GM21619 (cell line): Measurements from ENCODE around the gene ACAP1.
"Not testable (repeated sequence)": the region's sequence is repeated elsewhere in the genome, so short reads cannot be mapped to it uniquely, and the experiment has no call there.

Experiments used
- ATAC-seq: cut with Tn5 transposase; IDR thresholded peaks from one replicate; pipeline ENCODE4 v1.9.1; 2021; ENCODE audit not compliant: unreplicated experiment

The ACAP1 gene

DNA sequence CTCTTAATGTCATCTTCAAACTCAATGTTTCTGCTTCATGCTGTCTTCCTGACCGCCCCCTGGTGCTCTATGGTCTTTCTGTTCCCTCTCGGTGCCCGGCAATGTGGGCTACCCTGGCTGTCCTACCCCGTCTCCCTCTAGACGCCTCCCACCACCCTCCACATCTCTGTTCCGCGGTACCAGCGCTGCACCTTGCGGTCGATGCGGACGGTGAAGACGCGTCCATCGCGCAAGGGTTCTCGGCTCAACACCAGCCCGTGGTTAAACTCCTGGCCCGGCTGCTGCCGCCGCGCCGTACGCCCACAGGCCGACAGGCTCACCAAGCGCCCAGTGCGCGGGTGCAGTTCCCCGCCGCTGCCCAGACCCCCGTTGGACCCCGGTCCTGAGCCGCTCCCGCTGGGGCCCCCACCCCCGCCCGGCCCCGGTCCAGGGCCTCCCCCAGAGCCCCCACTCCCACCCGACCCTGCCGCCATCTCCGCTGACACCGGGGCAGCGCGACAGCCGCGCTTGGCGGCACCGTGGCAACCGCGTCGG lies 7.4 kb upstream of the ACAP1 start, which contains the start of gene NEURL4:
Gene NEURL4, minus strand, starts transcription at position 496 of the 534 bp plus-strand sequence. Its CDS starts 23 bp downstream, at position 473.
- peak; percentile 17 for ATAC-seq

DNA sequence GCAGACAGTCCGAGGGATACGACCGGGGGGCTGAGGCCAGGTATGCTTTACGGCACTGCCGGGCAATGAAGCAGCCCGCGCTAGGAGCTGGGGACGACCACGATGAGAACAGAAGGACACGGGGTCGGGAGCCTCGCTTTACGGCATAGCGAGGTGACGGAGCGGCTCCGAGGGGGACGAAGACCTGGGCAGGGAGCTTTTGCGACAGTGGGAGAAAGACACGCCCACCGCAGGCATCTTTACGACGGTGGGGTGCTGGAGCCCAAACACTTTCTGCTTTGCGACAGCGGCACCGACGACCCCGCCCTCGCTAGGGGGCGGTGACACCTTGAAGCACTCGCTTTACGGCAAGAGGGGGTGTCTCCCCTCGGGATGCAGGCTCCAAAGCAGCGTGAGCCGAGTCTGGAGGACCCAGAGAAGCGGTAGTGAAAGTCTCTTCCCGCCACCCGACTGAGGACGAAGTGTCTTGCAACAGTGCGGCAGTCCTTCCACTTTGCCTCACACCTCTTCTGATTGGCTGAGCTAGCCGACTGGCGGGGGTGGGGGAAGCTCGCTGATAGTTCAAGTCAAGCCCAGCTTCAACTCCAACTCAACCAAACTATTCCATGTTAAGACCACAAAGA lies 6.8 kb upstream of the ACAP1 start:
- ATAC-seq = peak; percentile 41

DNA sequence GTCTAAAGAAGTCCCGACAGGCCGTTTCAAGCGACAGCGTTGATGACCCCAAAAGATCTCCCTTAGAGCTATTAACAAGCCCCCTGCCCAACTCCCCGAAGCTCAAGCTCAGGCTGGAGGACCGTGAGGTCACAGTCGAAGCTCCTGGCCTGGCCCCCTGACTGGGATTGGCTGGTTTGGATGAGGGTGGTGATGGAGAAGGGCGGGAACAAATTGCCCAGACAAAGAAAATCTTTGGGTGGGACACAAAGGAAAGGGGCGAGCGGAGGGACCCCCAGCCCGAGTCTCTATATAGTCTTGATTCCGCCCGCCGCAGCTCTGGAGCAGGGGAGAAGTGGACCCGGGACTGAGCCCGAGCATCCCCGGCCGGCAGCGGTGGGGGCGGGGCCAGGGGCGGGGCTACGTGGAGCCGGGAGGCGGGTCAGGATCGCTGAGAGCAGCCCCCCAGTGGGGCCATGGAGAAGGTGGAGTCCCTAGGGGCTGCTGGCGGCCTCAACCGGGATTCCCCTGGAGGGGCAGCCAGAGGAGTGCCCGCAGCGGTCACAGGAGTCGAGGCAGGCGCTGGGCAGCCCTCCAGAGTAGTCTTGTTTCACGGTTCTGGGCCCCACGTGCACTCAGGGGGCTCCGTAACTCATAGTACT lies 6.2 kb upstream of the ACAP1 start:
- peak; percentile 38 for ATAC-seq

DNA sequence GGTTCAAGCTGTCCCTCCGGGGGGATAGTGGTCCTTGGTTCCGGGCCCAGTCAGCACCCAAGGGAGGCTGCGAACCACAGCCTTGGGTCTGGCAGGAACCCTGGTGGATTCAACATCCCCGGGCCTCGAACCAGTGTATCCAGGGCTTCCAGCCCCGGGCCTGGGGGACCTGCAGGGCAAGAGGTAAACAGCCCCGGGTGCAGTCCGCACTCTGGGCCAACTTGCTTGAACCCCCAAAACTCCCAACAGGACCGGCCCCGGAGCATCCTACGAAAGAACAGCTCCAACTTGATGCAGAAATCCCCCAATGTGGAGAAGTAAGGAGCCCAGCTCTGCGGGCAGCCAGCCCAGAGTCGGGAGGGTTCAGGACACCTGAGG lies 5.7 kb upstream of the ACAP1 start:
- ATAC-seq = no peak

DNA sequence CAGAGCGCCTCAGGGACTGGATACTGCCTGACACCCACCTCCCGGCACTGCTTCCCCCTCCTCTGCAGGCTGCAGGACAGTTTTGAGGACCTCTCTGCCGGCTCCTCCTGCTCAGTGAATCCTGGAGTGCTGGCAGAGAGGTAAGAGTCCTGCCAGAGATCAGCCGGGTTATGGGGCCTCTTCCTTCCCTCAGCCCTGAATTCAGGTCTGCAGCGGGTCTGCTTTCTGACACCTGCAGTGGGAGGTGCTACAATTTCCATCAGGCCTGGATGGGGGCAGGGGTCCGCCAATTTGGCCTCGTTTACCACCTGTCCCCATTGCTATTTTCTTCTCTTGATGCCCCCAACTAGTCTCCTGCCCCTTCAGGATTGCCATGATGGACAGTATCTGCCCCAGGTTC lies 4.2 kb upstream of the ACAP1 start:
- ATAC-seq = no peak

DNA sequence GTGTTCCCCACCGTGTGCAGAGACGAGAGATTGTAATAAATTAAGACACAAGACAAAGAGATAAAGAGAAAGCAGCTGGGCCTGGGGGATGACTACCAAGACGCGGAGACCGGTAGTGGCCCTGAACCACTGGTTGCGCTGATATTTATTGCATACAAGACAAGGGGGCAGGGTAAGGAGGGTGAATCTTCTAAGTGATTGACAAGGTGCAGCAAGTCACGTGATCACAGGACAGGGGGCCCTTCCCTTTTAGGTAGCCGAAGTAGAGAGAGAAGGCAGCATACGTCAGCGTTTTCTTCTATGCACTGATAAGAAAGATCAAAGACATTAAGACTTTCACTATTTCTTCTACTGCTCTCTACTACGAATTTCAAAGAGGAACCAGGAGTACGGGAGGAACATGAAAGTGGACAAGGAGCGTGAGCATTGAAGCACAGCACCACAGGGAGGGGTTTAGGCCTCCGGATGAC lies 3.7 kb upstream of the ACAP1 start:
- ATAC-seq = not testable (repeated sequence)

DNA sequence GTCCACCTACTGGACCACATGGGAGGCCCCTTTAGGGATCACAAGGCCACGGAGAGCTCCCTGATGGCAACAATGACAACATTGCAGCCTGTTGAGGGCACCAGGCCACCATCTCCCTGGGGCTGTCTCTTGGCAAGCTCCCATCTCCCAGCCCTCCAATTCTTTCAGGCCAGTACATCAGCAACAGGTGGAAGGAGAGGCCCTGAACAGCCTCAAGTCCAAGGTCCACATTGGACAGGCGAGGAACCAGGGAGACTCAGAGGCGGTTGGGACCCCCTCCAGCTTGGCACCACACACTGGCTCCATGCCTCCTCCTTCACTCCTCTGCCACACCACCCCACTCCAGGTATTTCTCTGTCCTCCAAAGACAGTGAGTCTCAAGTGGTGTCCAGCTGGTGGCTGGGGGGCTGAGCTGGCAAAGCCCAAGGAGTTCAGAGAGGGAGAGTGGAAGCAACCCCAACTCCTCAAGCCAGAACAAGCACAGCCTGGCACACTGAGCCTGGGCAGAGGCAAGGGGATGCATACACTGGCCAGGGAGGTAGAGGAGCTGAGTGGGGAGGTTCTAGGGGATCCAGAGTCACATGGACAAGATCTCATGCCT lies 1.3 kb upstream of the ACAP1 start:
- ATAC-seq = no peak

DNA sequence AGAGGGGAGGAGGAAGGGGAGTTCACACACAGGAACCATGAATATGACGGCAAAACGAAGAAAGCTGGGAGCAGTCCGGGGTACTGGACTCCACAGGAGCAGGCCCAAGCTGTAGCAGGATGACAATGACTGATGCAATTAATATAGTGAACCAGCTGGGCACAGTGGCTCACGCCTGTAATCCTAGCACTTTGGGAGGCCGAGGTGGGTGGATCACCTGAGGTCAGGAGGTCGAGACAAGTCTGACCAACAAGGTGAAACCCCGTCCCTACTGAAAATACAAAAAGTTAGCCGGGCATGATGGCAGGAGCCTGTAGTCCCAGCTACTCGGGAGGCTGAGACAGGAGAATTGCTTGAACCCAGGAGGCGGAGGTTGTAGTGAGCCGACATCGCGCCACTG lies 564 bp upstream of the ACAP1 start:
- not testable (repeated sequence) for ATAC-seq

DNA sequence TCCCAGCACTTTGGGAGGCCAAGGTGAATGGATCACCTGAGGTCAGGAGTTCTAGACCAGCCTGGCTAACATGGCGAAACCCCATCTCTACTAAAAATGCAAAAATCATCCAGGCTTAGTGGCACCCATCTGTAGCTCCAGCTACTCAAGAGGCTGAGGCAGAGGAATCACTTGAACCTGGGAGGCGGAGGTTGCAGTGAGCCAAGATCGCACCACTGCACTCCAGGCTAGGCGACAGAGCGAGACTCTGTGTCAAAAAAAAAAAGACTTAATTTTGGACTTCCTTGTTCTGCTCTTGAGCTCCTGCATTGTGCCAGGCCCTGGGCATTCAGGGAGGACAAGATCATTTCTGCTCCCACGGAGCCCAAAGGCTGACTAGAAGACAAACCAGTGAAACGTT lies 1.3 kb downstream of the ACAP1 start:
- not testable (repeated sequence) for ATAC-seq

DNA sequence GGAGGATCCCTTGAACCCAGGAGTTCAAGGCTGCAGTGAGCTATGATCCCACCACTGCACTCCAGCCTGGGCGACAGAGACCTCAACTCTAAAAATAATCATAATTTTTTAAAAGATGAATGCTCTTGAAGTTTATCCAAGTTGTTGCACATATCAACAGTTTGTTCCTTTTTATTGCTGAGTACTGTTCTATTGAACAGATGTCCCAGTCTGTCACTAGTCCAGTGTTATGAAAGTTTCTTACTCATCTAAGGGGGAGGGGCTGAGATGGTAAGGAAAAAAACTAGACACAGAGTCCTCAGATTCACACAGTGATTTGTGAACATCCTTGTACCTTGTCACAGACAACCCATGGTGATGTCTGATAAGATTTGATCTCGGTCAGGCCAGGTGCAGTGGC lies 3.9 kb downstream of the ACAP1 start:
- no peak for ATAC-seq

DNA sequence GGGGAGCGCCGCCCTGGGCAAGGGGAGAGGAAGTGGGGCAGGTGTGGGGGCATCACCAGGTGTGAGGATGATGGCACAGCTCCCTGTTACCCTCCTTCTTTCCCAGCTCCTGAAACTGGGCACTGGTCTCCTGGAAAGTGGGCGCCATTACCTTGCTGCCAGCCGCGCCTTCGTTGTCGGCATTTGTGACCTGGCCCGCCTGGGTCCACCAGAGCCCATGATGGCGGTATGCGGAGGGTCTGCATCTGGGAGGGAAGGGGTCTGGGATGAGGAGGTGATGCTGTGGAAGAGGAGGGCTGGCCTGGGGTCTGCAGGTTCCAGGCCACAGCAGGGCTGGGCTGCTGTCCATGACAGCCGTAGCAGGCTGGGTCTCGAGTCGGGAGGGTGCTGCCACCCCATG lies 5.5 kb downstream of the ACAP1 start:
- no peak for ATAC-seq

DNA sequence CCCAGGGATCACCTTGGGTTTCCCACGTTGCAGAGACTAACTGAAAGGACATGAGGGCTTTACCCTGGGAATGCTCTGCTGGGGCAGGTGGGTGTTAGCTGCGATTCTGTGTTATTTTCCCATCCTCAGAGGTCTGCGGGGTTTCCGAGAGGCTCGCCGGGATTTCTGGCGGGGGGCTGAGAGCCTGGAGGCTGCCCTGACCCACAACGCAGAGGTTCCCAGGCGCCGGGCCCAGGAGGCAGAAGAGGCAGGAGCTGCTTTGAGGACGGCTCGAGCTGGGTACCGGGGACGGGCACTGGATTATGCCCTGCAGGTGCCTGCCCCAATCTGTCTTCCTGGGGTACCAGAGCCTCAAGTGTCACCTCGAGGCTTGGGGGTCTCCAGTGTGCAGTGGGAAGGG lies 6.9 kb downstream of the ACAP1 start:
- ATAC-seq = no peak

DNA sequence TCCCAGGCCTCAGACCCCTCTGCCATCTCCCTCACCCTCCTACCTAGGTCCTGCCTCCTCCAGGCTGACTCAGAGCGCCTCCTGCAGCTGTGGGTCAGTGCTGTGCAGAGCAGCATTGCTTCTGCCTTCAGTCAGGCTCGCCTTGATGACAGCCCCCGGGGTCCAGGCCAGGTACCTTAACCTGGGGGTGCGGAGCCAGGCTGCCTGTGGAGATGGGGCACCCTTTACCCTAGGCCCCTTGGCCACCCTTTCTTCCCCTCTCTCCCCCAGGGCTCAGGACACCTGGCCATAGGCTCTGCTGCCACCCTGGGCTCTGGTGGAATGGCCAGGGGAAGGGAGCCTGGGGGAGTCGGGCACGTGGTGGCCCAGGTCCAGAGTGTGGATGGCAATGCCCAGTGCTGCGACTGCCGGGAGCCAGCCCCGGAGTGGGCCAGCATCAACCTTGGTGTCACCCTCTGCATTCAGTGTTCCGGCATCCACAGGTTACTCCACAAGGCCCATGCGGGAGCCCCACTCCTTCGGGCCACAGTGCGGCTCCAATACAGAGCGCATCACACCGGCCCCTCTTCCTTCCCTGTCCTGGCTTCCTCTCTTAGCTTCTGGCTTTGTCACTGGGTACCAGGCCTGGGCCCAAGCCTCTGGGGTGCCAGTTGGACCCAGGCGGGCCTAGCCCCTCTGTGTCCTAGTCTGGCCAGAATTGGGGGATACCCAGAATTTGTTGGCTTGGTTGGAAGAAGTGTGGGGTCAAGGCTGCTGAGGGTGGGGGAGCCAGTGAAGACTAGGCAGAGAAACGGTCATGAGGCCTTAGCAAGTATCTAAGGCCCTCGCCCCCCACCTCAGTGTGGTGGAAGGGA lies 10.7 kb downstream of the ACAP1 start:
- ATAC-seq = no peak

DNA sequence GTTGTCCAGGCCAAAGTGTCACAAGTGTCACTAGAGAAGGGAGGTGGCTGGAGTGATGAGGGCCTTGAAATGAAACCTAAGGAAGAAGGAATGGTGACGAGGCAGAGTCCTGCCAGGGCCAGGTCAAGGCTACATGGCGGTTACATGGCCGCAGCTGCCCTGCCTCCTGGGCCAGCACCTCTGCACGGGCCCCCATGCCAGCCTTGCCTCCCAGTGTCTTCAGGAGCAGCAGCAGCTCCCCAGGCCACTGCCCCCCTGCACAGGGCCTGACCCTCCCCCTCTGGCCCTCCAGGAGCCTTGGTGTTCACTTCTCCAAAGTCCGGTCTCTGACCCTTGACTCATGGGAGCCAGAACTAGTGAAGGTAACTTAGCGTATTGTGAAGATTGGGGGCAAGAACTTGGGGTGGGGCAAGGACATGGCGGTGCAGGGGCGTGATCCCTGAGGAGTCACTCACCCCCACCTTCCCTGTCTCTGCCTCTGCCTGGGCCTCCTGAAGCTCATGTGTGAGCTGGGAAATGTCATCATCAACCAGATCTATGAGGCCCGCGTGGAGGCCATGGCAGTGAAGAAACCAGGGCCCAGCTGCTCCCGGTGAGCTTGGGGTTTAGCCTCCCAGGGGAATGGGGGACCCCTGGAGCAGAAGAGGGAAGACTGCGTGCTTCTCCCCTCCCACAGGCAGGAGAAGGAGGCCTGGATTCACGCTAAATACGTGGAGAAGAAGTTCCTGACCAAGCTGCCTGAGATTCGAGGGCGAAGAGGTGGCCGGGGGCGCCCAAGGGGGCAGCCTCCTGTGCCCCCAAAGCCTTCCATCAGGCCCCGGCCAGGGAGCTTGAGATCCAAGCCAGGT lies 11.5 kb downstream of the ACAP1 start:
- ATAC-seq = no peak

DNA sequence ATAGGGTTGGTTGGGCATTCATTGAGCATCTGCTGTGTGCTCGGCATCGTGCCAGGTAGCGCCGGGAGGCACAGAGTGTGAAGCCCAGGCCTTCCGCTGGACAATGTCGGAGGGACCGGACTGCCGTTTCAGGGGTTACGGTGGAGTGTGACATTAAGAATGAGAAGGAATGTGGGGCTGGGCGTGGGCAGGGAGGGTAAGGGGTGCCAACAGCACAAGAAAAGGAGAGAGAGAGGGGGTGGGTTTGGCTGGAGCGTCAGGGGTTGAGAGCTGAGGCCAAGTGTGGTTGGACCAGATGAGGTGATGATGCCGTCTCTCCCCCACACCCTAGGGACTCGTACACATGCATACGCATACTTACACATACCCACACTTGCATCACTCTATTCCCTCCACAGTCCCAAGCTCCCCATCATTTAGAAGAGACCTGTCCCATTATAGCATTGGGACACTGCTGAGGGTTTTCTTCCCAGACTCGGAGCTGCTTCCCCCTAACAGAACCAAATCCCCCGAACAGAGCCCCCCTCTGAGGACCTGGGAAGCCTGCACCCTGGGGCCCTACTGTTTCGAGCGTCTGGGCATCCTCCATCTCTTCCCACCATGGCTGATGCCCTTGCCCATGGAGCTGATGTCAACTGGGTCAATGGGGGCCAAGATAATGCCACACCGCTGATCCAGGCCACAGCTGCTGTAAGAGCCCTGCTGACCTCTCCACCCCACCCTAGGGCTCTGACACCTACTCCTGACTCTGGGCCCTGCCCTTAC lies 12.3 kb downstream of the ACAP1 start:
- ATAC-seq = no peak

DNA sequence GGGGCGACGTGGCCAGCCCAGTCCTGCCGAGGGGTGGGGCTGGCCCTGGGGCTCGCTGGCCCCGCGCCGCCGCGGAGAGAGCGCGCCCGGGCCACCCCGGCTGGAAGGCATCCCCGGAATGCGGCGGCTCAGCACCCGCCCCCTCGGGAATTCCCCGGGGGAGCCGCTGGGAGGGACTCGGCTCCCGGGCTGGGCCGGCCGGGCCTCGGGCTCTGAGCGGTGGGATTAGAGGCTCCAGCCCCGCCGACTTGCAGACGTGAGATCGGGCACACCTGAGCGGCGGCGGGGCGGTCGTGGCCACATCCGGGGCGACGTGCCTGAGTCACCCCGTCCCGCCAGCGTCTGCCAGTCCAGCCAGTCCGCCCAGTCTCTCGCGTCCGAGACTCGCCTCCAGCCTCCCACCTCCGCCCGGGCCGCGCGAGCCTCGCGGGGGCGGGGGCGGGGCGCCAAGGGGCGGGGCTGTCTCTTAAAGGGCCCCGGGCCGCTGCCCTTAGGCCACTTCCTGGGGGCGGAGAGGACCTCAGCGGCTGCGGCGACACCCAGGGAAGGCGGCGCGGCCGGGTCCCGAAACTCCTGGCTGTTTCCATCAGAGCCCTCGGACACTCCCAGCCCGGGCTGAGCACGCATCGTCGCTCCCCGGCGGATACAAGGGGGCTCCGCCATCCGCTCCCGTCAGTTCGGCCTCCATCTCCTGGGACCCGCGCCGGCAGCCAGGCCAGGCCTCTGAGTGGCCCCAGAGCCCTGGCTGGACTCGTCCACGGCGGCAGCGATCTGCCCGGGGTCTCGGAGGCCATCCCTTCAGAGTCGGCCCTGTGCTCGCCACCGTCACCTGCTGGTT lies 15.6 kb downstream of the ACAP1 start, which contains the start of gene KCTD11:
Gene KCTD11, plus strand, starts transcription at position 498 of the 838 bp plus-strand sequence.
- ATAC-seq = peak; percentile 60

DNA sequence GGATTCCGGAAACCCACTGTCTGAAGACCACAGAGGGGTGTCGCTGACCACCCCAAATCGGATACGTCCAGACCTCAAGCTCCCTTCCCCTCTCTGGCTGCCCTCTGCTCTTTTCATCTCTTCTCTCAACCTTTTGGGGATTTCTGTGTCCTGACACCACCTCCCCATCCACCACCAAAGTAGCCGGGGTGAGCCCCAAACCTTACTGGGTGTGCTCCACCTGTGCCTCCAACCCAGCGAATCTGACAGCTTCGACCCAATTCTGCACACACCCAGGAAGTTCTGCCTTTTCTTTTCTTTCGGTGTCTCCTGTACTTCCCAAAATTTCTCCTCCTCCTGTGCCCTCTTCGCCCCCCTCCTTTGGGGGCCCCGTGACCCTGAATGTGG lies 16.2 kb downstream of the ACAP1 start:
- ATAC-seq = no peak

DNA sequence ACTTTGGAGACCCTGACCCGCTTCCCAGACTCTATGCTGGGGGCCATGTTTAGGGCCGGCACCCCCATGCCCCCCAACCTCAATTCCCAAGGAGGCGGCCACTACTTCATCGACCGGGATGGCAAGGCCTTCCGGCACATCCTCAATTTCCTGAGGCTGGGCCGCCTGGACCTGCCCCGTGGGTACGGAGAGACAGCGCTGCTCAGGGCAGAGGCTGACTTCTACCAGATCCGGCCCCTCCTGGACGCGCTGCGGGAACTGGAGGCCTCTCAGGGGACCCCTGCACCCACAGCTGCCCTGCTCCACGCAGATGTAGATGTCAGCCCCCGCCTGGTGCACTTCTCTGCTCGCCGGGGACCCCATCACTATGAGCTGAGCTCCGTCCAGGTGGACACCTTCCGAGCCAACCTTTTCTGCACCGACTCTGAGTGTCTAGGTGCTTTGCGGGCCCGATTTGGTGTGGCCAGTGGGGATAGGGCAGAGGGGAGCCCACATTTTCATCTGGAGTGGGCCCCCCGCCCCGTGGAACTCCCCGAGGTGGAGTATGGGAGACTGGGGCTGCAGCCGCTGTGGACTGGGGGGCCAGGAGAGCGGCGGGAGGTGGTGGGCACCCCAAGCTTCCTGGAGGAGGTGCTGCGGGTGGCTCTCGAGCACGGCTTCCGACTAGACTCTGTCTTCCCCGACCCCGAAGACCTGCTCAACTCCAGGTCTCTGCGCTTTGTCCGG lies 16.7 kb downstream of the ACAP1 start:
- ATAC-seq = no peak
